GM19025 (cell line): ENCODE measurements around the gene ADAT2.

ENCODE experiments used
- ATAC-seq: cut with Tn5 transposase; IDR thresholded peaks from one replicate; pipeline ENCODE4 v1.9.1; 2021; ENCODE audit warnings: mild to moderate bottlenecking, low read depth, moderate library complexity; ENCODE audit not compliant: unreplicated experiment

ADAT2 gene

DNA sequence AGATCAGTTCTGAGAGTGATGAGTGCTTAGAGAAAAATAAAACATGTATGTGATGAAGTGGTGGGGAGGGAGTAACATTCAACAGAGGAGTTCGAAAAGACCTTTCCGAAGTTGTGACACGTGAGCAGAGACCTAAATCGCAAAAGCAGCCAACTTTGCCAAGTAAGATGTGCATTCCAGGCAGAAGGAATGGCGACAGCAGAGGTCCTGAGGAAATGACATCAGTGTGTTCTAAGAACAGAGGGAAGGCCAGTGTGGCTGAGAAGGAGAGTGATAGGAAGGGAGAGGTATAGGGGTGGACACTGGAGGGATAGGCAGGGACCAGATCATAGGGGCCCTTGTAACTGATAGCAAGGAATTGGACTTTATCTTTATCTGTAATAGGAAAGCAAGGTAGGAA lies 51.3 kb downstream of the ADAT2 start:
- no peak for ATAC-seq

DNA sequence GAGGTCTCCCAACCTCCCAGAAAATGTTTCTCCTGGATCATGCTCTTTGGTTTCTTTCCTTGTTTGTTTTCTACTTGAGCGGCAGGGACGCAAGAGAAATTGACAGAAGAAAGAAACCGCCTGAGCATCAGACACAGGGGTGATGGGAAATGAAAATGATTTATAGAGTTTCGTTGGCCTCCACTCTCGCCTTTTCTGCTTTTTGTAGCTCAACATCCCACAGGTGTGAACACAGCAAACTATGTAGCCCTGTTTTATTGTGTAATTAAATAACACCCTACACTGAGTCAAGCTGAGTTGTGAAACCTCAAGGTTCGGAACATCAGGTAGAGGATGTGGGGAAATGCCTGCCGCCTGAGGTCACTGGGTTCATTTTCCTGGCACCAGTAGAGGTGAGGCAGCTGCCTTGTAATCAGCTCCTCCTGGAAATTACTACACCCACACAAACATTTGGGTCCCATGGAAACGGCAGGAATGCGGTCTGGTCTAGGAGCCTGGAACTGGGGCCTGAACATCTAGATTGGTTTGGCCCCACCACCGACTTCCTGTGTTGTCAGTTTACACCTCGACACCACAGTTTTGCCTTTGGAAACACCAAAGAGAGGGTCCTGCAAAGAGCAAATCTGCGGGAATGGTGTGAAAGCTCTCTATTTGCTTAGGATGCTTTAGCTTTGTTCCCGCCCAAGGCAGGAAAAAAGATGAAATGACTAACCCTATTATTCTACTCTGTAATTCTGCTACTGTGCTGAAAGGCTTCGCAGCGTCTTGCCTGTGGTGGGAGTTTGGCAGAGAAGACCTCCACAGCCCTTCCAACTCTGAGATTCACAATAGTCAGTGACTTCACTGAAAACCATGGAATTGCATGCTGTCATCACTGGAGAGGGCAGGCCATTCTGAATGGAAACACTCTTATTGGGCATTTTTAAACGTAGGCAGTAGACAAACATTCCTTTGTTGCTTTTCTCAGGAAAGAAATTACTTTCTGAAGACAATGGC lies 53.0 kb downstream of the ADAT2 start:
- no peak for ATAC-seq

DNA sequence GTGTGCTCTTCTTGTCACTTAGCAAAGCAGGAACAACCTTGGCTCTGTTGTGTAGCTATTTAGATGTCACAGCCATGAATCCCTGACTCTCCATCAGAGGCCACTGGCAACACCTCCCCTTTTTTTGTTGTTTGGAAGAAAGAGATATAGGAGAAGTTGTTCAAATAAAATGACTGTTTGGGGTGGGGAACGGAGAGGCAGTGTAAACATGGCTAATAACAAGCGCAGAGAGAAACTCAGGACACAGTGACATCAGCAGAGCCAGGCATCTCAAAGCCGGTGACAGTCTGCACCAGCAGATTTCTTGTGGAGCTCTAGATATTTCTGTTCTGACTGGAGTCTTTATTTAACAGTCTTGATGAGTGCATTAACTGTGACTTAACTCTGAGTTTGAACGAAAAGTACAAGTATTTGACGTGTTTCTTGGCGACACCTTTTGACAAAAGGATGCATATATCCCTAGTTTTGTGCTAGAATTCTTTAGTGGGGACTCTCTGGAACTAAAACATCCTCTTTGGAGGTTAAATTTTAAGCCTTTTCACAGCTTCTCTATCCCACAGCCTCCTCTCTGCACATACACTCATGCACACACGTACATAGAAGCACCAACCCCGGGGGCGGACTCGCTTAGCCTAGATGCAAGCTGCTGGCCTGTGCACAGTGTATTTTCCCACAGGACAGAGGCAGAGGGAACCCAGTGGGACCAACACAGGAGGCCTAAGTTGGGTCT lies 53.8 kb downstream of the ADAT2 start:
- no peak for ATAC-seq

DNA sequence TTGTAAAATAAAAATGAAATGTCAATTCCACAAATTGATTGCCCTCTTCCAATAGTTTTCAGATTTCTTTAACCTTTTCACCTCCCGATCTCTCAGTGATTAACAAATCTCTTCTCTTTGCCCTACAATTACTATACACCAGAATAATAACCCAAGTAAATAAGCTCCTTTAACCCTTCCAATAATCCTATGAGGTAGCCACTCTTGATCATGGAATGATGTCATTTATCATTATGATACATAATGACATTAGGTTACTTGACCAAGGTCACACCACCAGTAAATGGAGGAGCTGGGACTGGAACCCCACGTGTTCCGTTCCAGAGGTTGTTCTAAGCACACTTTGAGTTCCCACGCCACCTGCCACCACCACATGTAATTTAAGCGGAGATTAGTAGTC lies 54.8 kb downstream of the ADAT2 start:
- ATAC-seq: no peak

DNA sequence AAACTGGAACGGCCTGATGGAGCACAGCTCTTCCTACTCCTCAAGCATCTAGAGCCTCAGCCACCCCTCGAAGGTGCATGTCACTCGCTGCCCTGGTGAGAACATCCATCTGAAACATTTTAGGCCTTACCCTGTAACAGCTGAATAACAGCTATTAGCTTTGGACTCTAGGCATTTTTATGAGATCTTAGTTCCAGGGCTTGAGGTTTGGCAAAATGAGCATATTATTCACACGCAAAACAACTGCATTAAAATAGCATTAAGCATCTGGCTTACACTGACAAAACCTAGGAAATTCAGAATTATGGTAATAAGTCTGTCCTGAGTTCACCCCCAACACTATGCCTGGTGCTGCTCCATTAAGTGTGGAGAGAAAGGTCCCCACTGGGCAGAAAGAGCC lies 56.1 kb downstream of the ADAT2 start:
- no peak for ATAC-seq

DNA sequence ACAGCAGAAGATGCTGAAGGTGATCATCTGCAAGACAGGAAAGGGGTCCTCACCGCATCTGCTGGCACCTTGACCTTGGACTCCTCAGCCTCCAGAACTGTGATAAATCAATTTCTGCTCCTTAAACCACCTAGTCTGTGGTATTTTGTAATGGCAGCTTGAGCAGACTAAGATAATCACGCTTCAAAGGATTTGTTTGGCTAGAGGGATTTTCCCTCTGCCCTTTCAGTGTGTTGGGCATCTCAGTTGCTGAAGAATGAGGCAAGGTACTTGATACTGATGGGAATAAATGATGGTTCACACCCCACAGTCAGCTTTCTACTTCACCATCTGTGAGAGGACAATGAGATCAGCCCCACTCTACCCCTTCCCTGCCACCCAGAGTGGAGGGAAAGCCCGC lies 60.2 kb downstream of the ADAT2 start:
- no peak for ATAC-seq

DNA sequence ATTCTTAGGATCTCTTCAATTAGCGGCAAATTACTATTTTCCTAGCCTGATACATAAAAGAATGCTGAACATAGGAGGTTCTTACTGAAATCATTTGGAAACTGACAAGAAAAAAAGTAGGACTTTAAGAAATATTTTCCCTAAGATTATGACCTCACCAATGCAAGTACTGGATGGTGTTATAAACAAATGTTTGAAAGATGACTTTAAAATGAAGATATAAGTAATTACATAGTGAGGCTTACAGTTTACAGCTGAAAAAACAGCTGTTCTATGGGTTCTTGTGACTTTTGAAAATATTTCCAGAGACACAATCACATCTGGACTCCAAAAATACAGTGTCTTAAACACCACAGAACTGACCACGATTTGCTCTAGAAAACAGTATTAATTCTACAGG lies 64.9 kb downstream of the ADAT2 start:
- no peak for ATAC-seq

DNA sequence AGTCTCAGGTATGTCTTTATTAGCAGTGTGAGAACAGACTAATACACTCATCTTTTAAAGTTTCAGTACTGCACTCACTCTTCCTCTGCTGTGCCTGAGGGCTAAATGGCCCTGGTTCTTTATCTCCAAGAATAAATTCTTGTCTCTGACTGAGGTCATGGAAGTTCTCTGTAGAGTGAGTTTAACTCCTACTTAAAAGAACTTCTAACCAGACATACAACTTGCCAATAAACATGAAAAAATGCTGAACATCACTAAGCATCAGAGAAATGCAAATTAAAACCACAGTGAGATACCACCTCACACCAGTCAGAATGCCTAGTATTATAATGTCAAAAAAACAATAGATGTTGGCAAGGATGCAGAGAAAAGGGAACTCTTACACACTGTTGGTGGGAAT lies 73.6 kb downstream of the ADAT2 start:
- ATAC-seq: no peak

DNA sequence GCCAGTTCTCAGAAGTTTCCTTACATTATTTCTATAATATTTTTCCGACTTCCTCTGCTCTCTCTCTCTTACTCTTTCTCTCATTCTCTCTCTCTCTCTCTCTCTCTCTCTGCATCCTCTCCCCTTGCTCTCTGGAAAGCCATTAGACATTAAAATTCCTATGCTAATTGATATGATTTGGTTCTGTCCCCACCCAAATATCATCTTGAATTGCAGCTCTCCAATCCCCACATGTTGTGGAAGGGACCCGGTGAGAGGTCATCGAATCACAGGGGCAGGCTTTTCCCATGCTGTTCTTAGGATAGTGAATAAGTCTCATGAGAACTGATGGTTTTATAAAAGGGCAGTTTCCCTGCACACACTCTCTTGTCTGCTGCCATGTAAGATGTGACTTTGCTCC lies 74.1 kb downstream of the ADAT2 start:
- no peak for ATAC-seq

DNA sequence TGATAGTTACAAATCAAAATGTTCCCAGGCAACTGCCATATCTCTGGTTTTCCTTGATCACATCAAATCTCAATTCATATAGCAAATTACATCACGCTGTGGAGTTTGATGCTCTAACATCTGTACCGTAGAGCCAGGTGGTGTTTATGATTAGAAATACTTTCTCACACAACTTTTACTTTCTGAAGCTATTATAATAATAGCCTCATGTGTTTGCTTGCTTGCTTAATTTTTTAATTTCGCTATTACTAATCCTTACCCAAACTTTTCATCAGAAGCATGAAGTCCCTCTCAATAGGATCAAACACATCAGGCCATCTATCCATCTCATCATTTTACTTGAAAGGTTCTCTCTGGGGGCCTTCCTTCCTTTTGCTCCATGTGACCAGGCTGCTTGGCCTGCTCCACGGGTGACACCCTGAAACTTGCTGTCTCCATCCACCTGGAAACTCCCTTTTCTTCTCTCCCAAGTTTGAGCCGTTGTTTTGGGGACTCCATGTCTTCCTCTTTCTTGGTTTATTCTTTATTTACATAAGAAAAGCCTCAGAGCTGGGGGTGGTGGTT lies 75.4 kb downstream of the ADAT2 start:
- no peak for ATAC-seq

DNA sequence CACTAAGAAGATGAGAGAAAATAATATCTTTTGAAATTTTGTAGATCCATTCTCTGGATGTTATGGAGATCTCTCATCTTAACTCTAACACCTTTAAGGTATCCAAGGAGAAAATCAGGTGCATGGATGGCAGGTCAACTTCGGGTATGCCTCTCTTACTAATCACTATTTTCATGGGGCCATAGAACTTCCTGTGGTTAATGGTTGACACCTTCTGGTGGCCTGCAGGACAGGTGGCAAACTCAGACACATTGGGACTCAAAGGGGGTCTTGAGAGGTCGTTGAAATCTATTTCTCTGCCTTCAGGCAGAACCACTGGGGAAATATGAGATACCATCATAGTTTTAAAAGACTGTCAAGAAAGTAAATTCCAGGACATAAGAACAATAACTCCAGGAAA lies 76.5 kb downstream of the ADAT2 start:
- ATAC-seq: no peak
